ENCODE measurements around the gene RHBDF1.
"Not testable (repeated sequence)": the region's sequence is repeated elsewhere in the genome, so short reads cannot be mapped to it uniquely, and the experiment has no call there.

DNA sequence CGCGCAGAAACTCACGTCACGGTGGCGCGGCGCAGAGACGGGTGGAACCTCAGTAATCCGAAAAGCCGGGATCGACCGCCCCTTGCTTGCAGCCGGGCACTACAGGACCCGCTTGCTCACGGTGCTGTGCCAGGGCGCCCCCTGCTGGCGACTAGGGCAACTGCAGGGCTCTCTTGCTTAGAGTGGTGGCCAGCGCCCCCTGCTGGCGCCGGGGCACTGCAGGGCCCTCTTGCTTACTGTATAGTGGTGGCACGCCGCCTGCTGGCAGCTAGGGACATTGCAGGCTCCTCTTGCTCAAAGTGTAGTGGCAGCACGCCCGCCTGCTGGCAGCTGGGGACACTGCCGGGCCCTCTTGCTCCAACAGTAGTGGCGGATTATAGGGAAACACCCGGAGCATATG lies 61.7 kb downstream of the RHBDF1 start:
- TF ChIP-seq, protein P1, sequence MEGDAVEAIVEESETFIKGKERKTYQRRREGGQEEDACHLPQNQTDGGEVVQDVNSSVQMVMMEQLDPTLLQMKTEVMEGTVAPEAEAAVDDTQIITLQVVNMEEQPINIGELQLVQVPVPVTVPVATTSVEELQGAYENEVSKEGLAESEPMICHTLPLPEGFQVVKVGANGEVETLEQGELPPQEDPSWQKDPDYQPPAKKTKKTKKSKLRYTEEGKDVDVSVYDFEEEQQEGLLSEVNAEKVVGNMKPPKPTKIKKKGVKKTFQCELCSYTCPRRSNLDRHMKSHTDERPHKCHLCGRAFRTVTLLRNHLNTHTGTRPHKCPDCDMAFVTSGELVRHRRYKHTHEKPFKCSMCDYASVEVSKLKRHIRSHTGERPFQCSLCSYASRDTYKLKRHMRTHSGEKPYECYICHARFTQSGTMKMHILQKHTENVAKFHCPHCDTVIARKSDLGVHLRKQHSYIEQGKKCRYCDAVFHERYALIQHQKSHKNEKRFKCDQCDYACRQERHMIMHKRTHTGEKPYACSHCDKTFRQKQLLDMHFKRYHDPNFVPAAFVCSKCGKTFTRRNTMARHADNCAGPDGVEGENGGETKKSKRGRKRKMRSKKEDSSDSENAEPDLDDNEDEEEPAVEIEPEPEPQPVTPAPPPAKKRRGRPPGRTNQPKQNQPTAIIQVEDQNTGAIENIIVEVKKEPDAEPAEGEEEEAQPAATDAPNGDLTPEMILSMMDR (conservative IDR thresholded peaks at IDR 0.05): peak; percentile 70
- TF ChIP-seq EZH2 (IDR thresholded peaks at IDR 0.05; ENCODE audit: low read depth): not testable (repeated sequence)

All from PC-9 (cell line).